Measurements from ENCODE around the gene CMTR1. TPM values are rescaled to one million over a fixed set of nuclear protein-coding genes. Genes with fewer than 3 reads are reported as not detected.

Gene CMTR1
- polyA plus RNA-seq, 1 donor from 2014 or later: 64.1 TPM

DNA sequence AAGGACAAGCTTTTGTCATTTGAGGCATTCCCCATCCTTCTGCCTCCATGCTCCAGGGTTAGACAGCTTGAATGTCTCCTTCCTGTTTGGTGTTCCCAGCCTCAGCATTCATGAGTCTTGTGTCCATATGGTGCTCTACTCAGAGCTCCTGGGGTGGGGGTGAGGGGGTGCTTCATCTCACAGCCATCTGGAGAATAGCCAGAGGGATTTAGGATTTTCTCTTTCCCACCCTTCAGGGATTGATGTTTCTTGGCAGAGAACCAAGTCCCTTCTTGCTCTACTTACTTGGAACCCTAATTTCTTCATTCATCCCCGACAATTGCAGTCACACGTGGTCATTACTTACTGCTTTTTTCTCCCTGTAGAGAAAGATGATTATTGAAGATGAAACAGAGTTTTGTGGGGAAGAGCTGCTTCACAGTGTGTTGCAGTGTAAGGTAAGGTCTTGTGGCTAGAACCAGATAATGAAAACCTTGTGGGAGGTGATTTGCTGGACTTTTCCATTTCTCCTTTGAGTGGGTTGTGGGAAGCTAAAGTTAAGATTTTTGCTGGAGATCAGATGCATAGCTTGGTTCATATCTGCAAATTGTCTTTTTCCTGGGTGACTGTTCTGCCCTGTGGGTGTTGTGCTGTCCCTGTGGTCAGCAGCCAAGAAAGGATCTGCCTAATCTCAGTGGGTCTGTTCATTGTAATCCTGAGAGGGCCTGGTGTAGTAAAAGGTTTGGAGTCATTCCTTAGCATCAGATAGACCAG lies 18.6 kb downstream of the CMTR1 start:
- no peaks in the 10 kb centered on the region for H3K79me2 ChIP-seq (replicated peaks; ENCODE audit: insufficient read depth, low read length)
- no peaks in the 10 kb centered on the region for H3K9me3 ChIP-seq (ENCODE audit: low read length)
- no peak overlapping the region for H2AFZ ChIP-seq (ENCODE audit: low read depth, low read length)
- no peaks in the 10 kb centered on the region for H3K27me3 ChIP-seq (ENCODE audit: insufficient read depth, low read depth, low read length)
- no peaks in the 10 kb centered on the region for H3K9me2 ChIP-seq (ENCODE audit: insufficient read depth, low read length)
- no peak overlapping the region for H3K27ac ChIP-seq (ENCODE audit: low read length)
- no peak overlapping the region for H3K9ac ChIP-seq (ENCODE audit: low read length)
- H4K20me1 ChIP-seq (ENCODE audit: insufficient read depth): no peaks in the 10 kb centered on the region
- H3F3A ChIP-seq (ENCODE audit: insufficient read depth, low read length, poor library complexity, severe bottlenecking): no peaks in the 10 kb centered on the region
- H3K4me2 ChIP-seq (ENCODE audit: low read length): no peak overlapping the region
- no peak overlapping the region for H3K4me3 ChIP-seq (ENCODE audit: low read length)
- TF ChIP-seq, protein P1, sequence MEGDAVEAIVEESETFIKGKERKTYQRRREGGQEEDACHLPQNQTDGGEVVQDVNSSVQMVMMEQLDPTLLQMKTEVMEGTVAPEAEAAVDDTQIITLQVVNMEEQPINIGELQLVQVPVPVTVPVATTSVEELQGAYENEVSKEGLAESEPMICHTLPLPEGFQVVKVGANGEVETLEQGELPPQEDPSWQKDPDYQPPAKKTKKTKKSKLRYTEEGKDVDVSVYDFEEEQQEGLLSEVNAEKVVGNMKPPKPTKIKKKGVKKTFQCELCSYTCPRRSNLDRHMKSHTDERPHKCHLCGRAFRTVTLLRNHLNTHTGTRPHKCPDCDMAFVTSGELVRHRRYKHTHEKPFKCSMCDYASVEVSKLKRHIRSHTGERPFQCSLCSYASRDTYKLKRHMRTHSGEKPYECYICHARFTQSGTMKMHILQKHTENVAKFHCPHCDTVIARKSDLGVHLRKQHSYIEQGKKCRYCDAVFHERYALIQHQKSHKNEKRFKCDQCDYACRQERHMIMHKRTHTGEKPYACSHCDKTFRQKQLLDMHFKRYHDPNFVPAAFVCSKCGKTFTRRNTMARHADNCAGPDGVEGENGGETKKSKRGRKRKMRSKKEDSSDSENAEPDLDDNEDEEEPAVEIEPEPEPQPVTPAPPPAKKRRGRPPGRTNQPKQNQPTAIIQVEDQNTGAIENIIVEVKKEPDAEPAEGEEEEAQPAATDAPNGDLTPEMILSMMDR (IDR thresholded peaks at IDR 0.05; ENCODE audit: poor library complexity, severe bottlenecking): no peak
- no peak for TF ChIP-seq EP300 (conservative IDR thresholded peaks at IDR 0.05; ENCODE audit: poor library complexity, severe bottlenecking)
- TF ChIP-seq MXI1 (conservative IDR thresholded peaks at IDR 0.05; ENCODE audit: poor library complexity, severe bottlenecking): no peak
- no peak for TF ChIP-seq EZH2 (IDR thresholded peaks at IDR 0.05; ENCODE audit: borderline replicate concordance, insufficient read depth, low read length, poor library complexity, severe bottlenecking)
- TF ChIP-seq, protein P2, sequence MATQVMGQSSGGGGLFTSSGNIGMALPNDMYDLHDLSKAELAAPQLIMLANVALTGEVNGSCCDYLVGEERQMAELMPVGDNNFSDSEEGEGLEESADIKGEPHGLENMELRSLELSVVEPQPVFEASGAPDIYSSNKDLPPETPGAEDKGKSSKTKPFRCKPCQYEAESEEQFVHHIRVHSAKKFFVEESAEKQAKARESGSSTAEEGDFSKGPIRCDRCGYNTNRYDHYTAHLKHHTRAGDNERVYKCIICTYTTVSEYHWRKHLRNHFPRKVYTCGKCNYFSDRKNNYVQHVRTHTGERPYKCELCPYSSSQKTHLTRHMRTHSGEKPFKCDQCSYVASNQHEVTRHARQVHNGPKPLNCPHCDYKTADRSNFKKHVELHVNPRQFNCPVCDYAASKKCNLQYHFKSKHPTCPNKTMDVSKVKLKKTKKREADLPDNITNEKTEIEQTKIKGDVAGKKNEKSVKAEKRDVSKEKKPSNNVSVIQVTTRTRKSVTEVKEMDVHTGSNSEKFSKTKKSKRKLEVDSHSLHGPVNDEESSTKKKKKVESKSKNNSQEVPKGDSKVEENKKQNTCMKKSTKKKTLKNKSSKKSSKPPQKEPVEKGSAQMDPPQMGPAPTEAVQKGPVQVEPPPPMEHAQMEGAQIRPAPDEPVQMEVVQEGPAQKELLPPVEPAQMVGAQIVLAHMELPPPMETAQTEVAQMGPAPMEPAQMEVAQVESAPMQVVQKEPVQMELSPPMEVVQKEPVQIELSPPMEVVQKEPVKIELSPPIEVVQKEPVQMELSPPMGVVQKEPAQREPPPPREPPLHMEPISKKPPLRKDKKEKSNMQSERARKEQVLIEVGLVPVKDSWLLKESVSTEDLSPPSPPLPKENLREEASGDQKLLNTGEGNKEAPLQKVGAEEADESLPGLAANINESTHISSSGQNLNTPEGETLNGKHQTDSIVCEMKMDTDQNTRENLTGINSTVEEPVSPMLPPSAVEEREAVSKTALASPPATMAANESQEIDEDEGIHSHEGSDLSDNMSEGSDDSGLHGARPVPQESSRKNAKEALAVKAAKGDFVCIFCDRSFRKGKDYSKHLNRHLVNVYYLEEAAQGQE (IDR thresholded peaks at IDR 0.05; ENCODE audit: borderline replicate concordance): no peak
- TF ChIP-seq SMC3 (conservative IDR thresholded peaks at IDR 0.05; ENCODE audit: poor library complexity): no peak
- no peak for TF ChIP-seq RAD21 (conservative IDR thresholded peaks at IDR 0.05)
- no peak for TF ChIP-seq TAF1 (IDR thresholded peaks at IDR 0.05; ENCODE audit: low read depth)
- TF ChIP-seq POLR2AphosphoS5 (IDR thresholded peaks at IDR 0.05): no peak
- peaks cover 5% of the 10 kb centered on the region for H3K36me3 ChIP-seq (ENCODE audit: insufficient read depth, low read length)

- H3F3A ChIP-seq (ENCODE audit: insufficient read depth, low read length, poor library complexity, severe bottlenecking): no peaks in the 10 kb centered on the region
Measured at GRCh38 chr6:37452522-37452921, 19.5 kb downstream of the CMTR1 start.

More at GRCh38 chr6:37452522-37452921, 19.5 kb downstream of the CMTR1 start:
- no peak overlapping the region for H2AFZ ChIP-seq (ENCODE audit: low read depth, low read length)
- H3K4me2 ChIP-seq (ENCODE audit: low read length): no peak overlapping the region
- H3K27ac ChIP-seq (ENCODE audit: low read length): no peak overlapping the region
- no peaks in the 10 kb centered on the region for H4K20me1 ChIP-seq (ENCODE audit: insufficient read depth)
- no peaks in the 10 kb centered on the region for H3K9me2 ChIP-seq (ENCODE audit: insufficient read depth, low read length)
- no peaks in the 10 kb centered on the region for H3K36me3 ChIP-seq (ENCODE audit: insufficient read depth, low read length)
- no peaks in the 10 kb centered on the region for H3K9me3 ChIP-seq (ENCODE audit: low read length)
- H3K4me3 ChIP-seq (ENCODE audit: low read length): no peak overlapping the region
- H3K9ac ChIP-seq (ENCODE audit: low read length): no peak overlapping the region
- TF ChIP-seq EP300 (conservative IDR thresholded peaks at IDR 0.05; ENCODE audit: poor library complexity, severe bottlenecking) (no peak), TAF1 (IDR thresholded peaks at IDR 0.05; ENCODE audit: low read depth) (no peak), RAD21 (conservative IDR thresholded peaks at IDR 0.05) (no peak), POLR2AphosphoS5 (IDR thresholded peaks at IDR 0.05) (no peak)
- H3K27me3 ChIP-seq (ENCODE audit: insufficient read depth, low read depth, low read length): no peaks in the 10 kb centered on the region
- no peaks in the 10 kb centered on the region for H3K79me2 ChIP-seq (replicated peaks; ENCODE audit: insufficient read depth, low read length)

Data from neural cell (in vitro differentiated cells).